Activated gamma-delta T cell (primary cell): Measurements from ENCODE around the gene SLC35E1.
"Not testable (repeated sequence)": the region's sequence is repeated elsewhere in the genome, so short reads cannot be mapped to it uniquely, and the experiment has no call there.

Experiments
- DNase-seq: peaks from one replicate; lab custom pipeline; 2025; lab: John Stamatoyannopoulos, UW

The SLC35E1 gene

GRCh38 chr19:16522559-16523377 is 49.4 kb downstream of the SLC35E1 start:
- DNase-seq, result no peak

DNA sequence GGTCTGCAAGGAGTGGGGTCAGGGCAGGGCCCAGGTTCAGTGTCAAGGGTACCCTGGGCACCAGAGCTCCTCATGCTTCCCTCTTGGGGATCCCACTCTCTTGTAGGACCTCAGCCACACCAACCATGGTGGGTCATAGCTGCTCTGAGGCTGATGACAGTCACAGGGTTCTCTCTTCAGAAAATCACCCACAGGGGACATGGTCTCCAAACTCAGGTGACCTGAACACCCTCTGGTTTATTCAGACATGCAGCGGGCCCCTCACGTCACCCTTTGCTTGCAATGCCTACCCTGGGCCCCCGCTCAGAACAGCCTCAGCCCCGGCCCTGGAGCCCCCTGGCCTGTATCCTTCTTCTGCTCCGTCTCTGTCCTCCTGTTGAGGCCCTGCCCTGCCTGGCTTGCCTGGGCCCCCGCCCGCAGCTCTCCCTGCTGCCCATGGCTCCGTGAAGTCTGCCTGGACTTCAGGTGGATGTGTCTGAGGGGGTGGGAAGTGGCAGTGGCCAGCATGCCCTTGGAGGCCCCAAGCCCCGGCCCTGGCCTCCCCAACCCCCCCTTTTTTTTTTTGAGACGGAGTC is 50.4 kb downstream of the SLC35E1 start:
- DNase-seq, result no peak

DNA sequence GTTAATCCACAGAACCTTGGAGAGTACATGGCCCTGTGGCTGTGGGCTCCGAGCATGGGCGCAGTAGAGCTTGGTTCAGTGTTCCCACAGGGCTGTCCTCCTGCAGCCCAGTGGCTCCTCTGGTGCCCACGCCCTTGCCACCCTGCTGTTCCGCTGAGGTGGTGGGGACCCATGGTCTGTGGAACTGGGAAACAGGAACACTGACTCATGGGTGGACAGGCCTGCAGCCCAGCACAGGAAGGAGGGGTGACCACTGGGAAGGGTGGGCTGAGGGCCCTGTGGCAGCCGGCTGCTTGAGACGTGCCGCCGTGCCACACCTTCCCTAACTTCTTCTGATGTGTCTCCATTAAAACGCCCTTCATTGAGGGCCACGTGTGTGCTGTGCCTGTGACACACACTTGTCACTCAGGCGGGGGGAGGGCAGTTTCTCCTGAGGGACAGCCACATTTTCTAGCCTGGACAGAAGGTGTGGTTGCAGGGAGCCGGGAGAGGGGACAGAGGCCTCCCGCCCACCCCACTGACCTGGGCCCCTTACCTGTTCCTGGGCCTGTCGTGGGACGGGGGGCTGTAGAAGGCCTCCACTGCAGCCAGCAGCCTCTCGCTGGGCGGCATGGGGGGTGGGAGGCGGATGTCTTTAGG is 51.1 kb downstream of the SLC35E1 start:
- no peak for DNase-seq

DNA sequence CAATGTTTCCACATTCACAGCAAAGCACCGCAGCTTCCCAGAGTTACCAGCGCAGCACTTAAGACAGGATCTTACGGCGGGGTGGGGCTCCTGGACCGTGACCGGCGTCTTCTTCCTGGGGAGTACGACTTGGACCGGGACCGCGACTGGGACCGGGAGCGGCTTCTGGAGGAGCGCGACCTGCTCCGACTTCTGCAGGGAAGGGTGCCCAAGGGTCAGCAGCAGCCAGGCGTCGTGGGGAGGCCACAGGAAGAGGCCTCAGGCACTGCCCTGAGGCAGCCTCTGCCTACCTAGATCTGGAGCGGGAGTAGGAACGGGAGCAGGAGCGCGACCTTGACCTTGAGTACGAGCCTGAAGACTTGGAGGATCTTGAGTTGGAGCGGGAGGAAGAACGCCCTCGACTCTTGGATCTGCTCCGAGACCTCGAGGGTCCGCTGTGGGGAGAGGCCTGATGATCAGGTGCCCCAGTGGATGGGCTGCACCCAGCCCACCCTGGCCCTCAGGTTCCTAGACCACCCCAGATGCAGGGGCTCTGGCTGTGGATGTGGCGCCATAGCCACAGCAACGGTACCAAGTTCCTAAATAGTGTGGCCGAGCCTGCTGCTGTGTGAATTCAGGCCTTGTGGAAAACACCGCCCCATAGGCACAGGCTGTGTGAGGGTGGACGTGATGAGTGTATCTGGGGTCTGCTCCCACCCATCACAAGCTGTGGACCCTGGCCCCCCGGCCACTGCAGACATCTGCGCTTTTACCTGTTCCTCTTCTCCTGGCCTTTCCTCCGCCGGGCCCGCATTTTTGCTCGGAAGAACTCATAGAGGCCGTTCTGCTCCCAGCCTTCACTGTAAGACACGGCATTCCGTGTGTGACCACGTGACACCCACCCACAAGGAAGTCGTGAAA is 51.9 kb downstream of the SLC35E1 start:
- no peak for DNase-seq

DNA sequence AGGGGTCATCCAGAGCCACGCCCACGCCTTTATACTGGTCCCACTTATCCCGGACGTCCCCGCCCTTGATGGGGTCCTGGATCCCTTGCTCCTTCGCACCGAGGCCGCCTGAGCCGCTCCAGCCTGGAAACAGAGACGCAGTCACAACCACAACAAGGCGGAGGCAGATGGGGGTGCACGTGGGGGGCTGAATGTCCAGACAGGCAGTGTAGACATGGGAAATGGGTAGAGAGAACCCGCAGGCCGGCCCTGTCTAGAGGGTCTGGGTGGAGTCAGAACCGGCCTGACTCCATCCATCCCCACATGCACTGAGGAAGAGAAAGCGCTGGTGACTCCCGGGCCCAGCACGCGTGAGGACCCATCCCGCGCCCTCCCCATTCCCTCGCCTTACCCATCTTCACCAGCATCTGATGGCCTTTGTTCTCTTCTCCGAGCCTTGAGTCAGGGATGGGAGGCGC is 53.0 kb downstream of the SLC35E1 start:
- DNase-seq, result no peak

GRCh38 chr19:16518483-16519229 is 53.6 kb downstream of the SLC35E1 start:
- no peak for DNase-seq

DNA sequence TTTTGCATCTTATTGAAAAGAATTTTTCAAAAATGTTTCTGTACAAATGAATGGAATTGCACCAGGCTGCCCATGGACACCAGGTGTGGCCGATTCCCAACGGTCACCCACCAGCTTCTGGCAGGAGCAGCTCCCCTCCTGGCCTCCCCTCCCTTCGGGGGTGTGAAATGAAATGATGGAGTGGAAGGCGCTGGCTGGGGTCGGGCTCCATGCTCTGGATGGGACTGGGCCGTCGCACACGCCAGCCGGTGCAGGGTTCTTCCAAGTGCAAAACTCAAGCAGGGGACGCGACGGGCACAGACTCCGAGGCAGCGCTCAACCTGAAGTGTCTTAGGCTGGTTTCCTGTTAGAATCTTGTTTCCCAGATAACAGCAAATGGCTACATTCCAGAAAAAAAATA is 54.2 kb downstream of the SLC35E1 start:
- DNase-seq, result no peak

DNA sequence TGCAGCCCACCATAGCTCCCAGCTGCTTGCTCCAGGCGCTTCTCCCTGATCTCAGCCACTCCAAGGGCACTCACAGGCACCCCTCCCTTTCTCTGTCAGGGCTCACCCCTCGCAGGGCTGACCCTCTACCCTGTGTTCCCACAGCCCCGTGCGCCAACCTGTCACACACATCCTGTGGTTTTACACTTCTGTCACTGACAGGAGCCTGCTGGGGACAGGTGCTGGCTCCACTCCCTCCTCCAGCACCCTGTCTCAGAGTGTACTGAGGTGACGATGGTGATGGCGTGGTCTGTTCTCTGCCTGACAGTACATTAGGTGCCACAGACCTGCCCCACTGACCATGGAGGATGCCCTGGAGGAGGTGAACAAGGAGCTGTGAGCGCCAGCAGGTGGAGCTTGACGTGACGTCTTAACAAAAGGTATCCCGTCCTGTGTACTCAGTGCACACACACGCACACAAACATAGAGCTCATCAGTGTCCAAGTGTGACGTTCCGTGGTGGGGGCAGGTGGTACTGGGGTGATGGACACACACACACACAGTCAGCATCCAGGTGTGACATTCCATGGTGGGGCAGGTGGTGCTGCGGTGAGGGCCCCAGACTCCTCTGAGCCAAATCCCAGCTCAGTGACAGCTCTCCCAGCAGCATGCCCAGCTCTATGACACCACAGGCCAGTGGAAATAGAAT is 55.1 kb downstream of the SLC35E1 start:
- DNase-seq, result no peak

DNA sequence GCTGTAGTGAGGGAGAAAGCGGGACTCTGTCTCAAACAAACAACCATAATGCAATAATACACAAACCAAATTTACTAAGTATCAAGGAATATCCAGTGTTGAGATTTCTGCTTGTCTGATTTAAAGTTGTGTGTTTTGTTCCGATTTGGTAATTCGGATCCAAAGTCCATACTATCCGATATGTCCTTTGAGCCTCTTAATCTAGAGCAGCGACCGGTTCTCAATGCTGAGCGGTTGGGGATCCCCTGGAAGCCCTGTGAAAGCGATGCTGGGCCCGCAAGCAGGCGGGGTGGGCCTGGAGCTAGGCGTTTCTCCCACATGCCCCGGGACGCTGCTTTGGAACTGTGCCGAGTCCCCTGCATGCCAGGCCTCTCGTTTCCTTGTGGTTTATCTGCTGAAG is 55.8 kb downstream of the SLC35E1 start:
- no peak for DNase-seq

DNA sequence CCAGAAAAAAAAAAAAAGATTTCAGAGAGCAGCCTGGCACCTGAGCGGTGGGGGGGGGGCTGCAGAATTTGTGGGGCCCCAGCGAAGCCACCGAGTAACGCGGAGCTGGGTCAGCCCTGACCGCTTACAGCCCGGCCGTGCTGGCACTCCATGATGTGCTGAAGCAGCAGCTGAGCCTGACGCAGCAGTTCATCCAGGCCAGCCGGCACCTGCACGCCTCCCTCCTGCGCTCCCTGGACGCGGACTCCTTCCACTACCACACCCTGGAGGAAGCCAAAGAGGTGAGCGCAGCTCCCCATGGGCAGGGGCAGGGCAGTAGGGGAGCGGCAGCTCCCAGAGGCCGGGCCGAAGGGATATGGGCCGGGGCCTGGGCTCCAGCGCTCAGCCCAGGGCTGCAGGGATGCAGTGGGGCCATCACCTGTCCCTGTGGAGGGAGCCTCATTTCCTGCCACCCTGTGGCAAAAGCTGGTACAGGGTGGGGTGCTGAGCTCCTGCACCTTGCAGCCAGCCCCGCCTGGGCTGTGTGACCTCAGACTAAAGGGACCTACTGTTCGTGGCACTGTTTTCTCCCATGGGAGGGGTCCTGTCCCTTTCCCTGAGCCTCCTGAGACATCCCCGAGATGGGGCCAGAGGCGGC is 57.7 kb downstream of the SLC35E1 start:
- no peak for DNase-seq

GRCh38 chr19:16512611-16513010 is 59.6 kb downstream of the SLC35E1 start:
- not testable (repeated sequence) for DNase-seq

- no peak for DNase-seq
These were observed 62.8 kb downstream of the SLC35E1 start for GRCh38 chr19:16509141-16510061.

DNA sequence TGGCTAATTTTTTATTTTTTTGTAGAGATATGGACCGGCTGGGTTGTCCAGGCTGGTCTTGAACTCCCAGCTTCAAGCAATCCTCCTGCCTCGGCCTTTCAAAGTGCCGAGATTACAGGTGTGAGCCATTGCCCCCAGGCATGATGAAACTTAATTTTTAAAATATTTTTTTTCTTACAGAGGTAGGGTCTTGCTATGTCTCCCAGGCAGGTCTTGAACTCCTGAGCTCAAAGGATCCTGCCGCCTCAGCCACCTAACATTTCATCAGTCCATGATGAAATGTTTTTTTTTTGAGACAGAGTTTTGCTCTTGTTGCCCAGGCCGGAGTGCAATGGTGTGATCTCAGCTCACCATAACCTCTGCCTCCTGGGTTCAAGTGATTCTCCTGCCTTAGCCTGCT is 63.7 kb downstream of the SLC35E1 start:
- DNase-seq, result no peak

DNA sequence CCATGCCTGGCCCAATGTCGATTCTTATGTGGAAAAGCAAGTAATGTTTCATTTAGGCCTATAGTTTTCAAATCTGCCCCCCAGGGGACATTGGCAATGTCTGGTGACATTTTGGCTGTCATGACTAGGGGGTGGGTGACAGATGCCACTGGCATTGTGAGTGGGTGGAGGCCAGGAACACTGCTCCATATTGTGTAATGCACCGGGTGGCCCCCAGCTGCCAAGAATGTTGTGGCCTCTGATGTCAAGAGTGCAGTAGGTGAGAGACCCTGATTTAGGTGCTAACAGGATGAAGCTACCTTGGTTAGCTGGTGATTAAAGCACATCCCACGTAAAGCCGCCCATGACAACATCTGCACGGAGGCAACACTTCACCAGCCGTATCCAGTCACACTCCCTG is 65.3 kb downstream of the SLC35E1 start:
- DNase-seq, result no peak

GRCh38 chr19:16506161-16506560 is 66.1 kb downstream of the SLC35E1 start:
- not testable (repeated sequence) for DNase-seq

DNA sequence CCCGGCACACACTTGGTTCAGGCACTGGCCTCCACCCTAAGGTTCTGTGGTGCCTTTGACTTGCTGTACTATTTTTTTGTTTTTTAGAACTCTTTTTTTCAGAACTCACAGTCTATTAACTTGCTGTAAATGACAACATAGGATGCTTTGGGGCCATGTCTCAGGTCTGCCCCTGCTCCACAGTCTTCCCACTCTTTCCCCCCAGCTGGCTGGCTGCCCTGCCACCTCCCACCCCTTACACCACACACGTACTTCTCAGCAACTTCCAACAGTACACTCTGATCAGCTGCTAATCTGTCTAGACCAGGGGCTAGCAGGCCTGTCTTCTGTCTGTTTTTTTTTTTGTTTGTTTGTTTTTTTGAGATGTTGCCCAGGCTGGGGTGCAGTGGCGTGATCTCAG is 67.9 kb downstream of the SLC35E1 start:
- no peak for DNase-seq
